Measurements from ENCODE around the gene FBXL2. TPM values are rescaled to one million over a fixed set of nuclear protein-coding genes. Genes with fewer than 3 reads are reported as not detected.

The FBXL2 gene
- total RNA-seq, 1 donor from 2014 or later = 8.1 TPM

DNA sequence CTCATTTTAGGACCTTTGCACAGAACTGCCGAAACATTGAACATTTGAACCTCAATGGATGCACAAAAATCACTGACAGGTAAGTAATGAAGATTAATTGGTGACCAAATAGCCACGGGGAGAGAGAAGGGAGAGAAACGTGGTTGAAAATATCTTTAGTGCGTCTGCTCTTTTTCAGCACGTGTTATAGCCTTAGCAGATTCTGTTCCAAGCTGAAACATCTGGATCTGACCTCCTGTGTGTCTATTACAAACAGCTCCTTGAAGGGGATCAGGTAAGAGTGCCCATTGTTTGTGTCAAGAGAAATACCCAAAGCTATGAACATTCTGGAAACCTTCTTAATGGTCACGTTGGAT, 95.8 kb downstream of the FBXL2 start:
- Histone ChIP-seq H3K9me3 (no peaks in the 10 kb centered on the region), H3K27ac (no peak overlapping the region), H3K4me1 (peaks cover 7% of the 10 kb centered on the region), H3K4me3 (no peak overlapping the region), H3K27me3 (ENCODE audit: low read depth) (no peaks in the 10 kb centered on the region), H3K36me3 (peaks cover 20% of the 10 kb centered on the region)
- TF ChIP-seq CTCF (IDR thresholded peaks at IDR 0.05) = peak; percentile 5
- intact Hi-C loops (cut with DNase I) = loop anchor here (10.0 kb wide), 1 partner anchor 238 kb away; no protein-coding TSS in a partner anchor
- DNase-seq = no peak
- ATAC-seq = no peak

DNA sequence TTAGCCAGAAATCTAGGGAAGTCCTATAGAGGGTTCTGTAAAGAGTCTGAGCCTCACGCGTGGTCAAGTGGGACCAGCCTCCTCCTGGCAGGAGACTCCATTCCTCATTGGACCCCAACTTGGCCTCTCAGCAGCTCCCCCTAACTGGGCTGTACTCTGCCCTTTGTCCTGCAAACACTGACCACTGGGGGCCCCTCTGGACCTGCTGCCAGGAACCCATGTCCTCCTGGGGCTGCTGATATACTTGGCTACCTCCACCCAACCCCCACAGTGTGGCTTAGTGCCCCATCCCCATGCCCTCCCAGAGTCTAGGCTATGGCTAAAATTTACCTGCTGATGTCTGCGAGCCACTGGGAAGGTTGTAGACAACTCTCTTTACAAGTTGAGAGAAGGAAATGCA, 100.2 kb downstream of the FBXL2 start:
- Histone ChIP-seq H3K4me3 (no peak overlapping the region), H3K36me3 (peaks cover 22% of the 10 kb centered on the region), H3K27me3 (ENCODE audit: low read depth) (no peaks in the 10 kb centered on the region), H3K4me1 (peaks cover 6% of the 10 kb centered on the region), H3K27ac (no peak overlapping the region), H3K9me3 (no peaks in the 10 kb centered on the region)
- TF ChIP-seq CTCF (IDR thresholded peaks at IDR 0.05) = no peak
- DNase-seq = no peak
- ATAC-seq = no peak
- intact Hi-C loops (cut with DNase I) = loop anchor here (10.0 kb wide), 1 partner anchor 243 kb away; no protein-coding TSS in a partner anchor

DNA sequence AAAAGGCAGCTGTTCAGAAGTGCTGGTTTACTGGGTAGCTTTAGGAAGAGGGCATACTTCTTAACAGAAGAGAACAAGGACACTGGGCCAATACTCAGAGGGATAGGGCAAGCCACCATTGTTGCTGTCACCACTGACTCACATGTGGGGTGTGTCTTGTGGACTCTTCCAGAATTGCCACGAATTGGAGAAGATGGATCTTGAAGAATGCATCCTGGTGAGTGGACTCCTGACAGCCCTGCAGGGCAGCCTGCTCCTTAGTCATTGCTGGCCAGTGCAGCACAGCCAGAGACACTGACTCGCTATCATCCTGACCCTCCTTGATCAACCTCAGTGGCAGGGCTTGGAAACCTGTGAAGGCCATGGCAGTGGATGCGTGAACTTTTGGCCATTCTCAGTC, 100.7 kb downstream of the FBXL2 start:
- DNase-seq (no peak), ATAC-seq (no peak)
- H3K27me3 ChIP-seq (ENCODE audit: low read depth) = no peaks in the 10 kb centered on the region
- TF ChIP-seq CTCF (IDR thresholded peaks at IDR 0.05) = no peak
- peaks cover 22% of the 10 kb centered on the region for H3K36me3 ChIP-seq
- H3K9me3 ChIP-seq = no peaks in the 10 kb centered on the region
- H3K27ac ChIP-seq = no peak overlapping the region
- intact Hi-C loops (cut with DNase I) = loop anchor here (10.0 kb wide), 1 partner anchor 243 kb away; no protein-coding TSS in a partner anchor
- H3K4me3 ChIP-seq = no peak overlapping the region
- peaks cover 2% of the 10 kb centered on the region for H3K4me1 ChIP-seq

DNA sequence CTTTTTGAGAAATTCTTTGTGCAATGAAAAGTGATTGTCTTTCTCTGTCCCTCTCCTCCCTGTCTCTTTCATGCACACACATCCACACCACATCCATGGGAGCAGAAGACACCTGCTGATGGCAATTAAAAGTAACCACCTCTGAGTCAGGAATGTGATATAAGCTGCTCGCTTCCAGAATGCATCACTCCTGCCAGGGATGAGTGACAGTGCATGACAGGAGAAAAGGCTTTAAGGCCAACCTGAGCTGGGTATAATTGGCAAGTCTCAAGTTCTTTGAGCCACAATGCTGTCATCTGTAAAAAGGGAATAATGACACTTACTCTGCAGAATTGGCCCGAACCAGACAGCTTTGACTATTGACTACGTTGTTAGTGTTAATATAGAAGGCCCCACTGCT, 103.4 kb downstream of the FBXL2 start:
- ATAC-seq = no peak
- Histone ChIP-seq H3K27ac (no peak overlapping the region), H3K4me3 (no peak overlapping the region), H3K9me3 (no peaks in the 10 kb centered on the region), H3K27me3 (ENCODE audit: low read depth) (no peaks in the 10 kb centered on the region), H3K4me1 (no peaks in the 10 kb centered on the region), H3K36me3 (peaks cover 27% of the 10 kb centered on the region)
- TF ChIP-seq CTCF (IDR thresholded peaks at IDR 0.05) = no peak
- no peak for DNase-seq
- intact Hi-C loops (cut with DNase I) = no loop called here

GRCh38 chr3:33383951-33384350, 106.7 kb downstream of the FBXL2 start:
- no peak overlapping the region for H3K27ac ChIP-seq
- DNase-seq (no peak), ATAC-seq (no peak)
- no peaks in the 10 kb centered on the region for H3K9me3 ChIP-seq
- intact Hi-C loops (cut with DNase I) = no loop called here
- H3K4me3 ChIP-seq = no peak overlapping the region
- H3K4me1 ChIP-seq = no peaks in the 10 kb centered on the region
- TF ChIP-seq CTCF (IDR thresholded peaks at IDR 0.05) = no peak
- peaks cover 50% of the 10 kb centered on the region for H3K36me3 ChIP-seq
- no peaks in the 10 kb centered on the region for H3K27me3 ChIP-seq (ENCODE audit: low read depth)

DNA sequence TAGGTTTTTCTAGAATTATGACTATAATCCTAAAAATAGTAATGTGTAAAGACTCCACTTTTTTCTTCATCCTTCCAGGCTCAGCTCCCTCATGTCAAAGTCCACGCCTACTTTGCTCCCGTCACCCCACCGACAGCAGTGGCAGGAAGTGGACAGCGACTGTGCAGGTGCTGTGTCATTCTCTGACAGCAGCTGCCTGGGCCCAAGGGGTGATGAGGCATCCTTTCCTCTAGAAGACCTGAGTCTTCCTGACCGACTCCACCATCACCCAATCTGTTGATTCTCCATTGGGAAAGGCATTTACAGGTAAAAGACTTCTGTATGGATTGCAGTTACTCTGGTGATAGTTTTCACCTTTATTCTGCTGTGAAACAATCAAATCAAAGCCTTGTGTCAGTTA, 108.2 kb downstream of the FBXL2 start:
- Histone ChIP-seq H3K36me3 (peaks cover 65% of the 10 kb centered on the region), H3K4me1 (no peaks in the 10 kb centered on the region), H3K27ac (no peak overlapping the region), H3K27me3 (ENCODE audit: low read depth) (no peaks in the 10 kb centered on the region), H3K4me3 (no peak overlapping the region), H3K9me3 (no peaks in the 10 kb centered on the region)
- intact Hi-C loops (cut with DNase I) = no loop called here
- no peak for DNase-seq
- ATAC-seq = peak in 1 of 2 donors; percentile 11
- no peak for TF ChIP-seq CTCF (IDR thresholded peaks at IDR 0.05)
